Esophagus mucosa (tissue), 1 donor: Measurements from ENCODE around the gene KRTAP5-2. TPM values are rescaled to one million over a fixed set of nuclear protein-coding genes. Genes with fewer than 3 reads are reported as not detected.
"Not testable (repeated sequence)": the region's sequence is repeated elsewhere in the genome, so short reads cannot be mapped to it uniquely, and the experiment has no call there.

ENCODE experiments used
- ATAC-seq: fragments of 200-7000 bp; cut with Tn5 transposase; one replicate; pipeline ENCODE4 v1.9.1; 2020
- total RNA-seq: library from RNA; stranded (reverse); gene quantifications from one replicate; pipeline ENCODE4 v1.2.4, GENCODE V29; 2023
- donor health status: DM: yes; HTN: yes; CAD: no.

Gene KRTAP5-2
- total RNA-seq, 1 donor from 2014 or later, result not detected

GRCh38 chr11:1589191-1589963 is 8.7 kb downstream of the KRTAP5-2 start:
- ATAC-seq, result peak; percentile 90

- no peak for ATAC-seq
Observed at GRCh38 chr11:1586699-1587098, 11.4 kb downstream of the KRTAP5-2 start.

GRCh38 chr11:1584661-1585370 is 13.3 kb downstream of the KRTAP5-2 start, which contains the start of gene KRTAP5-1:
Gene KRTAP5-1 (minus strand): TSS chr11:1585283. CDS start chr11:1585249, 34 bp downstream.
- not testable (repeated sequence) for ATAC-seq

- not testable (repeated sequence) for ATAC-seq
Observed at GRCh38 chr11:1582909-1583308, 15.2 kb downstream of the KRTAP5-2 start.

GRCh38 chr11:1581976-1582375 is 16.1 kb downstream of the KRTAP5-2 start:
- ATAC-seq, result no peak

- ATAC-seq, result no peak
Observed at GRCh38 chr11:1576825-1577224, 21.3 kb downstream of the KRTAP5-2 start.

GRCh38 chr11:1575756-1576155 is 22.3 kb downstream of the KRTAP5-2 start:
- not testable (repeated sequence) for ATAC-seq

- no peak for ATAC-seq
Observed at GRCh38 chr11:1574933-1575242, 23.2 kb downstream of the KRTAP5-2 start.

- peak; percentile 44 for ATAC-seq
Observed at GRCh38 chr11:1574238-1574932, 23.7 kb downstream of the KRTAP5-2 start.

- peak; percentile 33 for ATAC-seq
Observed at GRCh38 chr11:1573903-1574237, 24.2 kb downstream of the KRTAP5-2 start.

- ATAC-seq, result peak; percentile 30
Observed at GRCh38 chr11:1573077-1573902, 24.8 kb downstream of the KRTAP5-2 start.

- peak; percentile 59 for ATAC-seq
Observed at GRCh38 chr11:1572197-1573076, 25.7 kb downstream of the KRTAP5-2 start, which contains the start of gene DUSP8. Gene DUSP8 (minus strand): TSS chr11:1572271. CDS start chr11:1565826, 6,445 bp downstream.

GRCh38 chr11:1571760-1572196 is 26.3 kb downstream of the KRTAP5-2 start:
- no peak for ATAC-seq

GRCh38 chr11:1570896-1571759 is 27.0 kb downstream of the KRTAP5-2 start:
- no peak for ATAC-seq

- ATAC-seq, result no peak
Observed at GRCh38 chr11:1570531-1570895, 27.6 kb downstream of the KRTAP5-2 start.

- no peak for ATAC-seq
Observed at GRCh38 chr11:1570001-1570453, 28.1 kb downstream of the KRTAP5-2 start.

- no peak for ATAC-seq
Observed at GRCh38 chr11:1569251-1569780, 28.8 kb downstream of the KRTAP5-2 start.

- ATAC-seq, result no peak
Observed at GRCh38 chr11:1568441-1568911, 29.6 kb downstream of the KRTAP5-2 start.

GRCh38 chr11:1567721-1568100 is 30.4 kb downstream of the KRTAP5-2 start:
- no peak for ATAC-seq
